Measurements from ENCODE around the gene SLC26A4.

SLC26A4 gene

DNA sequence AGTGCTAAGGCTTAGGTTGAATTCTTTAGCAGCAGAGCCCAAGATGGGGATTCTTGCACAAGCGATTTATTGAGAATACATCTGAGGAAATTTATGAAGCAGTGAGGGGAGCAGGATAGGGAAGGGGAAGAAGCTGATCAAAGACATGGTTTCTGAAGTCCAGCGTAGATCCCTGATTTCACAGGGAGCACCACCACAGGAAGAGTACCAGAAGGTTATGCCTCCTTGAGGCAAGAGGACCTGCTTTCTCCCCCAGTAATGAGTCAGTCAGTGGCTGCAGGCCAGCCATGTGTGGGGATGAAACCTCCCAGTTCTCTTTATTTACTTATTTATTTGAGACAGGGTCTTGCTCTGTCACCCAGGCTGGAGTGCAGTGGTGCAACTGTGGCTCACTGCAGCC lies 48.3 kb downstream of the SLC26A4 start:
- Histone ChIP-seq H3K4me3 (IDR thresholded peaks at IDR 0.05; ENCODE audit: insufficient read depth, low read depth, low read length) (no peak overlapping the region), H3K9ac (no peak overlapping the region), H3K4me2 (no peak overlapping the region), H3K27me3 (ENCODE audit: insufficient read depth, low read depth) (no peaks in the 10 kb centered on the region), H3K4me1 (ENCODE audit: low read depth, poor library complexity, severe bottlenecking) (no peaks in the 10 kb centered on the region), H3K79me2 (ENCODE audit: insufficient read depth, low read depth) (no peaks in the 10 kb centered on the region), H3K36me3 (ENCODE audit: insufficient read depth) (no peaks in the 10 kb centered on the region), H2AFZ (ENCODE audit: low read depth) (no peak overlapping the region), H3K27ac (no peak overlapping the region), H4K20me1 (ENCODE audit: insufficient read depth) (no peaks in the 10 kb centered on the region)
- TF ChIP-seq, protein P1, sequence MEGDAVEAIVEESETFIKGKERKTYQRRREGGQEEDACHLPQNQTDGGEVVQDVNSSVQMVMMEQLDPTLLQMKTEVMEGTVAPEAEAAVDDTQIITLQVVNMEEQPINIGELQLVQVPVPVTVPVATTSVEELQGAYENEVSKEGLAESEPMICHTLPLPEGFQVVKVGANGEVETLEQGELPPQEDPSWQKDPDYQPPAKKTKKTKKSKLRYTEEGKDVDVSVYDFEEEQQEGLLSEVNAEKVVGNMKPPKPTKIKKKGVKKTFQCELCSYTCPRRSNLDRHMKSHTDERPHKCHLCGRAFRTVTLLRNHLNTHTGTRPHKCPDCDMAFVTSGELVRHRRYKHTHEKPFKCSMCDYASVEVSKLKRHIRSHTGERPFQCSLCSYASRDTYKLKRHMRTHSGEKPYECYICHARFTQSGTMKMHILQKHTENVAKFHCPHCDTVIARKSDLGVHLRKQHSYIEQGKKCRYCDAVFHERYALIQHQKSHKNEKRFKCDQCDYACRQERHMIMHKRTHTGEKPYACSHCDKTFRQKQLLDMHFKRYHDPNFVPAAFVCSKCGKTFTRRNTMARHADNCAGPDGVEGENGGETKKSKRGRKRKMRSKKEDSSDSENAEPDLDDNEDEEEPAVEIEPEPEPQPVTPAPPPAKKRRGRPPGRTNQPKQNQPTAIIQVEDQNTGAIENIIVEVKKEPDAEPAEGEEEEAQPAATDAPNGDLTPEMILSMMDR (conservative IDR thresholded peaks at IDR 0.05; ENCODE audit: low read depth, low read length) = no peak

DNA sequence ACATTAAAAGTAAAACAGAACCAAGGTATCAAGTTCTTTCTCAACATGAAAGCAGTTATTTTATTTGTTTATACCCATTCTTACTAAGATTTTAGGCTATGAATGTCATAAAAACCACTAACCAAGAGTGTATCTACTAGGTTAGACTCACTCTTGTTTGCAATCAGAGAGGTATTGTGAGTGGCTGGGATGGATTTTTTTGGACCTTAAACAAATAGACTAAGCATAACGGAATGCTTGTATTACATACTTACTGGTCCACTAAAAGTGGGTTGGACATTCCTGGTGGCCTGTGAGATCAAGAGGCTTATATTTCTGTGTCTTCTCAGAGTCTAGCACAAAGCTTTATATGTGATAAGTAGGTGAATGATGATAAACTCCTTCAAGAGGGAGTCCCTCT lies 50.7 kb downstream of the SLC26A4 start:
- Histone ChIP-seq H3K4me2 (no peak overlapping the region), H3K27ac (no peak overlapping the region), H3K27me3 (ENCODE audit: insufficient read depth, low read depth) (no peaks in the 10 kb centered on the region), H2AFZ (ENCODE audit: low read depth) (no peak overlapping the region), H3K79me2 (ENCODE audit: insufficient read depth, low read depth) (no peaks in the 10 kb centered on the region), H3K4me3 (IDR thresholded peaks at IDR 0.05; ENCODE audit: insufficient read depth, low read depth, low read length) (no peak overlapping the region), H3K9ac (no peak overlapping the region), H3K4me1 (ENCODE audit: low read depth, poor library complexity, severe bottlenecking) (no peaks in the 10 kb centered on the region), H4K20me1 (ENCODE audit: insufficient read depth) (no peaks in the 10 kb centered on the region), H3K36me3 (ENCODE audit: insufficient read depth) (no peaks in the 10 kb centered on the region)
- TF ChIP-seq, protein P1 (conservative IDR thresholded peaks at IDR 0.05; ENCODE audit: low read depth, low read length) = no peak

DNA sequence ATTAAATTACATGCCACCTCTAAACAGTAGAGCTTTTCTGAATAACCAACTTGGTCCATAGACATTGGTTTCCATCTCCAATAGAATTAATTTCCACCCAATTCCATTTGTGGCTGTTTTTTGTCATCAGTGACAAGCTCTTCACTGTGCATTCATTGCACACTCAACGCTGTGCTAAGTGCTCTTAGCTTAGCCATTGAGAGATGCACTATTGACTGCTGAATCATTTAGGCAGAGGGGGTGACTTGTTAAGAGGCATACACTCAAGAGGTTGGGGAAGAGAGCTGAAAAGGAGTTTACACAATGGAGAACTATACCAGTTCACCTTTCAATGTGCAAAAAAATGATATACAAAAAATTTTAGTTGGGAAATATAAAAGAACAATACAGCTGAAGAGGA lies 51.4 kb downstream of the SLC26A4 start:
- H2AFZ ChIP-seq (ENCODE audit: low read depth) = no peak overlapping the region
- no peaks in the 10 kb centered on the region for H3K27me3 ChIP-seq (ENCODE audit: insufficient read depth, low read depth)
- H3K79me2 ChIP-seq (ENCODE audit: insufficient read depth, low read depth) = no peaks in the 10 kb centered on the region
- H3K36me3 ChIP-seq (ENCODE audit: insufficient read depth) = no peaks in the 10 kb centered on the region
- no peak overlapping the region for H3K27ac ChIP-seq
- no peak overlapping the region for H3K4me3 ChIP-seq (IDR thresholded peaks at IDR 0.05; ENCODE audit: insufficient read depth, low read depth, low read length)
- TF ChIP-seq, protein P1 (conservative IDR thresholded peaks at IDR 0.05; ENCODE audit: low read depth, low read length) = no peak
- no peaks in the 10 kb centered on the region for H4K20me1 ChIP-seq (ENCODE audit: insufficient read depth)
- H3K4me1 ChIP-seq (ENCODE audit: low read depth, poor library complexity, severe bottlenecking) = no peaks in the 10 kb centered on the region
- no peak overlapping the region for H3K9ac ChIP-seq
- no peak overlapping the region for H3K4me2 ChIP-seq

DNA sequence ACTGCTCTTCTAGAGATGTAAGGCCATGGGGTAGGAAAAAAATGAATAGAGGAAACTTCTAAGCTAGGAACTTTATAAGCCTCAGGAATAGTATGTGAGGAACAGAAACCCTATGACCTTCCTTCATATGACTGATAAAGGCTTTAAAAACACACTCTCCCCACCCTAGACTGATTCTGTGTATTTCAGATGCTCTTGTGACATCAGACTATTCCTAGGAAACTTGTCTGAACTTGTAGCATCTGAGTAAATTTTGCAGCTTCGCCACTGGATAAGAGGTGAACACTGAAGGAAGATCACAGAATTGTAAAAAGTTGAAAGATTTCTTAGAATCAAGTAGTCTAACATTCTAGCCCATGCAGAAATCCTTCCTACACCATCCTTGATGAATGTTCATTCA lies 52.3 kb downstream of the SLC26A4 start:
- TF ChIP-seq, protein P1 (conservative IDR thresholded peaks at IDR 0.05; ENCODE audit: low read depth, low read length) = no peak
- Histone ChIP-seq H3K27ac (no peak overlapping the region), H3K9ac (no peak overlapping the region), H4K20me1 (ENCODE audit: insufficient read depth) (no peaks in the 10 kb centered on the region), H3K27me3 (ENCODE audit: insufficient read depth, low read depth) (no peaks in the 10 kb centered on the region), H3K4me1 (ENCODE audit: low read depth, poor library complexity, severe bottlenecking) (no peaks in the 10 kb centered on the region), H3K4me3 (IDR thresholded peaks at IDR 0.05; ENCODE audit: insufficient read depth, low read depth, low read length) (no peak overlapping the region), H3K4me2 (no peak overlapping the region), H3K79me2 (ENCODE audit: insufficient read depth, low read depth) (no peaks in the 10 kb centered on the region), H2AFZ (ENCODE audit: low read depth) (no peak overlapping the region), H3K36me3 (ENCODE audit: insufficient read depth) (no peaks in the 10 kb centered on the region)

Data from KMS-11 (cell line).